GM18873 (cell line): Measurements from ENCODE around the gene HIPK2.
A peak's percentile ranks its signal among the peaks of the same experiment; 100 is the strongest.

Experiments used
- ATAC-seq: cut with Tn5 transposase; IDR thresholded peaks from one replicate; pipeline ENCODE4 v1.9.1; 2021; ENCODE audit warnings: mild to moderate bottlenecking, moderate library complexity, moderate number of reproducible peaks; ENCODE audit not compliant: unreplicated experiment, low FRiP score

HIPK2 gene

DNA sequence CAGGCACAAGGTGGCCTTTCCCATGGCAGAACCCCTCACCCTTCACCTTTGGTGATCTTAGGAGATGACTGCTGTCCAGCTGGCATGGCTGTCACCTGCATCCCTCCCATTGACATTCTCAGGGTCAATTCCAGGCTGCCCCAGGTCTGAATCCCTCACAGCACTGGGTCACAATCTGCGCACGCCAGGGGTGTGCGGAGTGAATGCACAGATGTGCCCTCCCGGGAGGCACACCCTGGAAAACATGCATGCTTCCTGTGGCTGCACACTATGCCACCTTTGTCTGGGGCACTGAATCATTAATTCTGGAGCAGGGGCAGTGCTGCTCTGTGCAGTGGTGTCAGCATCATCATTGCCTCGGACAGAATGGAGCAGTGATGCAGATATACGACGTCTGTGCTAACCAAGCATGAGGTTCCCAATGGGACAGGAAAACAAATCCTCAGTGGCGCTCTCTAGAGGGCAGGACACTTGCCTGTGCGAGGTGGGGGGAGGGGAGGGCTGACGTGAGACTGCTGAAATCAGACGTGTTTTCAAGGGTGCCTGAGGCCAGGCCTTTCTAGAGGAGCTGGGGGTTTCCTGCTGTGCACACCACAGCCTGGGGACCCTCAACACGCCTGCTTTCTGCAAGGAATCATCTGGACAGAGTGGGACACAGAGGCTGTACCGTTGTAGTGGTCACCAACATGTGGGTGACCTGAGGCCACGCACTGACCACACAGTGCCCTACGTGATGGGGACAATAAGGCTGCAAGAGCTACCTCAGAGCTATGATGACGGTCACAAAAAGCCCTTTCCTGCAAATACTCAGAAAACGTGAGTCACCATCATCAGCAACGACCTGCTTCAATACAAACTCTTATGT is 77.9 kb downstream of the HIPK2 start:
- no peak for ATAC-seq

DNA sequence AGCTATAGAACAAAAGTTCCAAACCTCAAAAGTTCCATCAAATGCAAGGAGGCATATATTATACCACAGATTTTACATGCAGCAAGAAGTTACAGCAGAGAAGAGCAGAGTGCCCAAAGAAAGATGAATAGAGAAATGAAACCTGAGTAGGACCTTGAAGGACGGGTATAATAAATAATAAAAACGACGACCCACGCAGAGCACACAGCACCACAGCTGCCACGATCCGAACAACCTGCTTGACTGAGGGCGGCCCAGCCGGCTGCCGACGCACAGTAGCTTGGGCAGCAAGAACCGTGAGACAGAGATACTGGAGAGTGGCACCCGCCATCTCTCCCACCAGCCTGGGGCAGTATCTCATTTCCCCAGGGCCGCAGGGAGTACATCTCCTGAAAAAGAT is 79.0 kb downstream of the HIPK2 start:
- ATAC-seq, result no peak

- ATAC-seq, result no peak
Measured at GRCh38 chr7:139698278-139698677, 79.5 kb downstream of the HIPK2 start.

GRCh38 chr7:139697056-139697455 is 80.7 kb downstream of the HIPK2 start:
- no peak for ATAC-seq

- no peak for ATAC-seq
Measured at GRCh38 chr7:139696552-139696951, 81.2 kb downstream of the HIPK2 start.

DNA sequence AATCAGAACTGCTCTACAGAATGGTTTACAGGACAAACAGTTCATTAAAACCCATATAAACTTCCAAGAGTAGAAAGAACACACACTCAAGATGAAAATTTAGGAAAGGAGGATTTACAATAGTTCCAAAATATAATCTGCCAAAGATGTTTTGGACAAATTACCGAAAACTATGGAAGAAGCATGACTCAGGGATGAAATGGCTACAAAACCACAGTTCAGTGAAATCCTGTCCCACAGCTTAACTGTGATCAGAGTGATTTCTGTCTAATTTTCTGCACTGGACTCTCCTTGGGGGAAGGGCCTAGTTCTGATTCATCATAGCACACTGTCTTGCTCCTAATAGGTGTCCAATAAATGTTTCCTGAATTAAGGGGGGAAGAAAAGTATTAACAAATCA is 82.2 kb downstream of the HIPK2 start:
- ATAC-seq, result no peak

DNA sequence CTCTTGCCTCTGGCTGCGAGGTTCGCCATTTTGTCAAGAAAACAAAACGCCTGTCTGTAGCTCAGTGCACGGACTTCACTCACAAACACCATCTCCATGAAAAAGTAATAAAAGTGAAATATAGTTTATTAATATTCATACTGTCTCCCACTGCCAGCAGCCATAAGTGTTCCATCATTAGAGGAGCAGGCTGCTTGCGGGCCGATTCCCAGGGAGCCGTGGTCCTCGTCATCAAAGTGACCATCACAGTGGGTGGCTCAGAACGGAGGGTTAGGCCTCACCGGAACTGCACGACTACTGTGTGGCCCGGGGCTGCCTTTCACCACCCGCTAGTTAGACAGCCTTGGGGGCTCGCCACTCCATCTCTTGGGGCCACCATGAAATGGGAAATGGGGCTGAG is 82.7 kb downstream of the HIPK2 start:
- no peak for ATAC-seq

DNA sequence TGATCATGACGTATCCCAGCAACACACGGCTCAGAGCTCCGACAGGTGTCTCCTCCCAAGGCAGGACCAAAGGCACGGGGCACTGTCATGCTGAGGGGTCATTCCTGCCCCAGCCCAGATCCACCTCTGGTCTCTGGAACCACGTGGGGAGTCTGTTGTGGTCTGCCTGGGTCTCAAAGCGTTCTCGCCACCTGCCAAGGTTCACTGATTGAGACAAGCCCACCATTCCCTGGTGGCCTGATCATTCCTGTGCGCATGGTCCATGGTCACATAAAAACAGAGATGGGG is 83.5 kb downstream of the HIPK2 start:
- ATAC-seq, result no peak

- no peak for ATAC-seq
Measured at GRCh38 chr7:139693651-139694388, 84.0 kb downstream of the HIPK2 start.

- ATAC-seq, result no peak
Measured at GRCh38 chr7:139692723-139693122, 85.1 kb downstream of the HIPK2 start.

- ATAC-seq, result no peak
Measured at GRCh38 chr7:139691253-139691781, 86.5 kb downstream of the HIPK2 start.

DNA sequence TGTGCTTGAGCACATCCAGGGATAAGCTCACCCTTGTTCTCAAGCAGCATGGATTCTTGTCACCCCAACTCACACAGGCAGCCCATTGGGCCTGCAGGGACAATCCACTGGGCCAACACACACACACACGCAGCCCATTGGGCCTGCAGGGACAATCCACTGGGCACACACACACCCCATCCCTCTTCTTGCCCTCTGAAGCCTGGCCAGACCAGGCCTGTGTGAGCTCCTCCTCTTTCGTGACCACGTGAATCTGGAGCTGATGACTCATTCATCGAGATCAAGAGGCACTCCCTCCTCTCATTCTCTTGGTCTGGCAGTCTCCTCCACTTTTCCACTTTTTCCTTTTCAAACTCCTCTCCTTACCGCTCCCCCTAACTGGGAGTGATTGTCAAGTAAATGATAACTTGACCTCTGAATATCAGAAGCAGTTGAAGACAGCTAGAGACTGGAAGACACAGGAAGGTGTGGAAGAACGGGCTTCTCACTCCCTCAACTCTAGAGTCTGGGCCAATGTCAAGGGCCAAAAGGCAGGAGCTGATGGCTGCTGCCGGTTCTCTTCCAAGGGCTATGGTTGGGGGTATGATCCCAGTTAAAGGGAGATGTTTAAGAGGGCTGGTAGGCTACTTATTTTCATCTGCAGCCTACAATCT is 89.7 kb downstream of the HIPK2 start:
- ATAC-seq, result no peak

GRCh38 chr7:139687211-139687954 is 90.4 kb downstream of the HIPK2 start:
- no peak for ATAC-seq

GRCh38 chr7:139683137-139683921 is 94.5 kb downstream of the HIPK2 start:
- peak; percentile 70 for ATAC-seq

DNA sequence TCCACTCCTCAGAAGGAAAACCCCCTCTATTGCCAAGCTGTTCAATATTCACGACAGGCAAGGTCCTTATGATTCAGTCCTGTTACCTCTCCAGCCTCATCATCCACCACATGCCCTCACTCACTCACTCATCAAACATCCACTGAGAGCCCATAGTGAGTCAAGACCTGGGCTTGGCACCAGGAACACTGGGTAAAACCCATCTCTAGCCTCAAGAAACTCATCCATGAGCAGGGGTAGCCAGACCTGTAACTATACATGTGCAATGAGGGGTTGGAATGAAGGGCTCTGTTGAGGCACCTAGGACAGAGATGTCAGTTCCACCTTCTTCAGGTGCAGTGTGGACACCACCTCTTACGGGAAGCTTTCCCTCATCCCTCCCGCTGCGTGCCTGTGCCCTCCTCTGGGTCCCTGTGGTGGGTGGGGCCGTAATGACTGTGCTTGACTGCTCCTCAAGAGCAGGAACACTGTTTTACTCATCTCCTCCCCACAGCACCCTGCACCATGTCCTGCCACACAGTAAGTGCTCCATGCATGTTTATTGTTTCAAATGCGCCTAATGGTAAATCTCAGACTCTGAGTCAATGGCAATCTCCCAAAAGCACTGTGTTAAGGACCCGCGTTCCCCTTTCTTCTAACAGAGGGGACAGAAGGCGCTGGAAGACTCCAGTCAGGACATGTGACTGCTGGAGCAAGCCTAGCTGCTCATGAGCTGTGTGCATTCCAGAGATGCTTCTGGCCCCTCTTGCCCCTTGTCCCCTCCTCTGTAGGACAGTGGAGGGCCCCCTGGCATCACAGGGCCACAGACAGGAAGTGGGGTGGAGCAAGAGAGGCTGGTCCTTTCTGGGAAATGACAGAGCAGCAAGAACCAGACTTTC is 95.4 kb downstream of the HIPK2 start:
- ATAC-seq, result peak; percentile 47

GRCh38 chr7:139681812-139682135 is 96.0 kb downstream of the HIPK2 start:
- no peak for ATAC-seq

- no peak for ATAC-seq
Measured at GRCh38 chr7:139681463-139681755, 96.4 kb downstream of the HIPK2 start.

- ATAC-seq, result no peak
Measured at GRCh38 chr7:139680676-139681462, 96.9 kb downstream of the HIPK2 start.
